Stimulated activated CD4-positive, alpha-beta T cell treated with anti-CD3 and anti-CD28 coated beads, Interleukin-12 subunit alpha, Interleukin-12 subunit beta, amount 100 ng/mL, for 24 hours (primary cell): ENCODE results near the gene WDR45B.

ENCODE experiments used
- DNase-seq, 2 experiments: peaks; one replicate each; pipeline ENCODE4 v3.0.0-alpha.2; 2020; ENCODE audit warnings: low read depth in 2 of 2

The WDR45B gene

DNA sequence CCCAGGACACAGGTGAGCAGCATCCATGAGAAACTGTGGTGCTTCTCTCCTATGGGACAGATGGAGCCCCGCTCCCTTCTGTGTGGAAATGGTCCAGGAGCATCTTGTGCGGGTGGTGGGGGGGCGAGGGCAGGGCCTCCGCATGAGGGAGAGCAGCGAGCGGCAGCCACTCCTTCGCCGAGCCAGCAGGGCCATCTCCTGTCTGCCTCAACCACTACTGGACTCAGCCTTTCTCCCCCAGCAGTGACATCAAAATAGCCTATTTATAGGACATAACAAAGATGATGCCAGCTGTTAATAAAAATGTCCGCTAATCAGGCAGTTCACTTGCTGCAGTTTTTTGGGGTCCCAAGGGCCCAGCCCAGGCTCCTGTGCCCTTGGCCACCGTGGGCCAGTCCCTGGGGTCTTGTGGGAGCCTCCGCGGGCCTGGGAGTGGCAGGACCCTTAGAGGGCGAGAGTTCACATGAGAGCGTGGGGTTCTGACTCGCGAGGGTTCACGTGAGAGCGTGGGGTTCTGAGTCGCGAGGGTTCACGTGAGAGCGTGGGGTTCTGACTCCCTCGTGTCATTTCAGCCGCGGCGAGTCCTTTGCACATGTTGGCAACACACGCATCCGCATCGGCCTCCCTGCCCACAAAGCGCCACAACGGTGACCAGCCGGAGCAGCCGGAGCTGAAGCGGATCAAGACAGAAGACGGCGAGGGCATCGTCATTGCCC is 47.4 kb downstream of the WDR45B start:
- no peak for DNase-seq

DNA sequence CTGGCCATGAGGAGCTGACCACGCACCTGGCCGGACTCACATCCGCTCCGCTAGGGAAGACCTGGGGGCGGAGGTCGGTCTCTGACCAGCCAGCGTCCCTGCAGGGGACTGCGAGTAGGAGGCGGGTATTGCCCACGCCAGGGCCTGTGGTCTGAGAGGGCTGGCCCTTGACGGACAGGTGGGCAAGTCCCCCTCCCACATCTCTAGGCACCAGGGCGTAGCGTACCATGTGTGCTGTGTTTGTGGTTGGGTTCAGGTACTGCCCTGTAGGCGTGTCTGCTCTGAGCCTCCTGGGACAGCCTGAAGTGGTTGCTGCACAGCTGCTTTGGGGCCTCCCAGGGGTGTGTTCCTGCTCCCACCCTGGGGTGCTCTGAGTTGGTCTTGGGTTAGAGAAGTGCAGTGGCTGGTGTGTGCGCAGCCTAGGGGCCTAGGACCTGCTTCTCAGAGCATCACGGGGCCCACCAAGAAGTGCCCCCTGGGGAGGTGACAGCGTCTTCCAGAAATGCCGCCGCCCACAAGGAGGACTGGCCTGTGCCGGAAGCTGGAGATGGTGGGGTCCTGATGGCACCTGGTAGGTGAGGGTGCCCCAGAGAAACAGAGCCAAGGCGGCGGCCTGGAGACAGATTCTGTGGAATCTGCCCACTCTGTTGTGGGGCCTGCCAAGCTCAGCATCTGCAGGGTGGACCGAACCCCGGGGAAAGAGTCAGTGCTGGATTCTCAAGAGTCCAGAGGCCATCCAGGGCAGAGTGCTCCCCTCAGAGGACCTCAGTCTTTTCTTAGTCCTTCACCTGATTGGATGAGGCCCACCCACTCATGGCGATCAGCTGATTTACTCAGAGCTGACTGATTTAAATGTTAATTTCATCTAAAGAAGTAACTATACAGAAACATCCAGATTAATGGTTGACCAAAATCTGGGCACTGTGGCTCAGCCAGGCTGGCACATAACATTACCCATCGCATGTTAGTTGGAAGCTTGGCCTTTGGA is 48.3 kb downstream of the WDR45B start:
- no peak for DNase-seq

- no peak for DNase-seq
Measured at GRCh38 chr17:82598256-82599119, 49.8 kb downstream of the WDR45B start.

DNA sequence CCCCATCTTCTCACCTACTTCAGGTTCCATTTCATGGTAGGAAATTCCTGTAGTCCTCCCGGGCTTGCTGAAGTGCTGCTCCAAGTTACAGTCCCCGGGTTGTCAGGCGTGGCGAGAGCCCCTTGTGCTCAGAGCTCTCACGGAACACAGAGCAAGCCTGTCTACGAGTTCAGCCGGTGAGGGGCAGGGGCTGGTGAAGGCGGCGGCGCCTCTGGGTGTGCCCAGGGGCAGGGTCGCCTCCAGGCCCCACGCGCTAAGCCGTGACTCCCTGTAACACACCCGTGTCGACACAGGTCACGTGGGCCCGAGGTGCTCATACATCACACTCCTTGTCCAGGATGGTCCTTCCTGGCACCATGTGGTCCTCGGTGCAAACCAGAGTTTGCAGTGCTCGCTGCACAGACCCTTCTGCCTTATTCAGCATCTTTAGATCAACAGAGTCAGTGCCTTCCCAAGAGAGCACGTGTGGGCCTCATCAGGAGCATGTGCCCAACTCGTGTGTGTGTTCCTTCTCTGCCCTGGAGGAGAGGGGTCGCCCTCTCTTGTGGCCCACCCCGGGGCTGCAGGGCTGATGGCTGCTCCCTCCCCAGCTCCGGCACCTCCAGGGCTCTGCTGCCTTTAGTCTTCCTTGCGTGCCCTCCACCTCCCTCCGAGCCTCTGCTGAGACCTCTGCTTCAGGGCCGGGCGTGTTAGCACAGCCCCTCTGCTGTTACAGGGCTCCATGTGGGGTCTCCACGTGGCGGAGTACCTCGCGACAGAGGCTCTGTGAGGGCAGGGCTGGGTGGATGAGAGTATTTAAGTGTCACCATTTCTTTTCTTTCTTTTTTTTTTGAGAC is 51.2 kb downstream of the WDR45B start:
- no peak for DNase-seq

DNA sequence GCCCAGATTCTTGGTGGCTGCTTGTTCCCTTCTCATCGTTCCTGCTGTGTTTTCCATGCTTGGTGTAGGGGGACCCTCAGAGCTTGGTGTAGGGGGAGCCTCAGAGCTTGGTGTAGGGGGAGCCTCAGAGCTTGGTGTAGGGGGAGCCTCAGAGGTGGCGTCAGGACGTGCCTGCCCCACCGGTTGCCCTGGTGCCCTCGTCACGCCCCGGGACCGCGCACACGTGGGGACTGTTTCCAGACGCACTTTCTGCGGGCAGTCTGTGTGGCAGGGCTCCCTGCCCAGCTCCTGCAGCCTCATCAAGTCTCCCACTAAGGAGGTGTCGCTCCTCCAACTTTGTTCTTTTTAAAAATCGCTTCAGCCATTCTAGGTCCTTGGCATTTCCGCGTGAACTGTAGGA is 51.9 kb downstream of the WDR45B start:
- DNase-seq, result no peak

DNA sequence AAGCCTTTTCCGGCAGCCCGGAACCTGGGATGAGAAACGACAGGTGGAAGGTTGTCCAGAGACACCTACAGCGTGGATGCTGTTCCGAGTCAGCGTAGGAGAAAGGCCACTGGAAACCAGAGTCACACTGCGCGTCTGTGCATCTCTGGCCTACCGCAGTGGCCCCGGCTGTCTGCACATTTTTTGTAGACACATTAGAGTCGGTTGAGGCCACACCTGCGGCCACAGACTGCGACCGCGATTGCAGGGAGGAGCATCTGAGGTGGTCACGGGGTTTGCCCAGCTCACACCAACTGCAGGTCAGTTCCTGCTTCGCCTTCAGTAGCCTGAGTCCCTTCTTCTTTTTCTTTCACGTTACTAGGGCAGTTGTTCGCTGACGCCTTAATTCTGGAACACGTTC is 52.4 kb downstream of the WDR45B start:
- DNase-seq, result no peak

DNA sequence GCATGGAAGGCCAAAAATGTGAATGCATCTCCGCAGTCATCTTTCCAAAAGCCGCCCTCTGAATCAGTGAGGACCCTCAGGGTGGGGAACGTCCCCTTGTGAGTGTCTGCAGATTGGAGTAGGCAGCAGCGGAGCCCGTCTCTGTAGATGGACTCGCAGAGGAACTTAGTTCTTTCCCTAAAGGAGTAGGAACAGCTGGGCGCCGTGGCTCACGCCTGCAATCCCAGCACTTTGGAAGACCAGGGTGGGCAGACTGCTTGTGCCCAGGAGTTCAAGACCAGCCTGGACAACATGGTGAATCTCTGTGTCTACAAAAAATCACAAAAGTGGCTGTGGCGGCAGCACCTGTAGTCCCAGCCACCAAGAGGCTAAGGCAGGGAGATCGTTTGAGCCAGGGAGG is 53.7 kb downstream of the WDR45B start:
- DNase-seq, result no peak

DNA sequence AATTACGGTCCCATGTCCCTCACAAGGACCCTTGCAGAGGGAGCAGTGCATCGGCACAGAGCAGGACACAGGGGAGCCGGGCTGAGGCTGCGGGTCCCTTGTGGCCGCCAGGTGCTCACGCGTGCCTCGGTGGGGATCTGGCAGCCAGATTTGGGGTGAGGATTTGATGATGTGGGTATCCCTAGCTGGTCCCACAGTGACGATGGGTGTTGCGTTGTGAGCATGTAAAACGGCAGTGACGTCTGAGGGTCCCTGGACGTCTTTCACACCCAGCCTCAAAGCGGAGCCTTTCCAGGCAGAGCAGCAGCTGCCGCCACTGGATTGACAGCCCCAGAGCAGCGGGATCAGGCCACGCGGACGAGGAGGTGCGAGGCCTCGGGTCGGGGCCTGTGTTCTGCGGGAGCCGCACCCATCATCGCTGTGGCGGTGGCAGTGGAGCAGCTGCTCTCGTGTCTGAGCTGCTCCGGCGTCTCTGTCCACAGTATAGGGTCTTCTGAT is 54.6 kb downstream of the WDR45B start:
- DNase-seq, result no peak

DNA sequence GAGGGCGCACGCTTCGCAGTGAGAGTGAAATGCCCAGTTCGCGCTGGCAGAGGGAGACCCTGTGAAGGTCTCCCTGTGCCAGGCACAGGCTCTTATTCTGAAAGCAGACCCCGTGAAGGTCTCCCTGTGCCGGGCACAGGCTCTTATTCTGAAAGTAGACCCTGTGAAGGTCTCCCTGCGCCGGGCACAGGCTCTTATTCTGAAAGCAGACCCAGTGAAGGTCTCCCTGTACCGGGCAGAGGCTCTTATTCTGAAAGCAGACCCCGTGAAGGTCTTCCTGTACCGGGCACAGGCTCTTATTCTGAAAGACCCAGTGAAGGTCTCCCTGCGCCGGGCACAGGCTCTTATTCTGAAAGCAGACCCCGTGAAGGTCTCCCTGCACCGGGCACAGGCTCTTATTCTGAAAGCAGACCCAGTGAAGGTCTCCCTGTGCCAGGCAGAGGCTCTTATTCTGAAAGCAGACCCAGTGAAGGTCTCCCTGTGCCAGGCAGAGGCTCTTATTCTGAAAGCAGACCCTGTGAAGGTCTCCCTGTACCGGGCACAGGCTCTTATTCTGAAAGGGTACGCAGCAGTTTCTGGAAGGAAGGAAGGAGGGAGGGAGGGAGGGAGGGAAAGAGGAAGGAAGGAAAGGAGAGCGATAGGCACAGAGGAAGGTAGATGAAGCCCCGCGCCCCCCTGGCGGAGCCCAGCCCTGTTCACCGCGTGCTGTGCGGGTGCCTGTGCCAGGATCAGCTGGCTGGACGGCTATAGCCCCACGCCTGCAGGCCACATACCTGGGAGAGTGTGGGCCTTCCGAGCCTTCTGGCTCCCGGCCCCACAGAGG is 55.3 kb downstream of the WDR45B start:
- DNase-seq, result peak; percentile 15 to 17

DNA sequence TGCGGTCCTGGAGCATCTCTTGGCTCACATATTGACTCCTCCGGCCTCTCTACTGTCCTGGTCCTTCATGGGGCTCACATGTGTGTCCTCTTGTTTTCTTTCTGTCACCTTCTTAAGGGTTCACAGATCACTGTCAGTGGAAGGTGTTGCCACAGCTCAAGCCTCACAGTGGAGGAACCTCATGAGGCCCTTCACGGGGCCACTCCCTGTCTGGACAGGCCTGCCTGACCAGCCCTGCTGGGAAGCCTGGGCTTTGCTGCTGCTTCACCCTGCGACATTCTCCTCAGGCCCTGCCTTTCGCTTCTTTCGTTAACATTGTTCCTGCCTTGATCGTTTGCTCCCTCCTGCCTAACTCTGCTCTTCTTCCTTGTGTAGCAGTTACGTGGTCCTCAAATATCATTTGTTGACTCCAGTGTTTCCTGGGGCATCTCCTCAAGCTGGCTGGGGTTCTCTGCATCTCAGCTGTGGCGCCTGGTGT is 55.9 kb downstream of the WDR45B start:
- no peak for DNase-seq

- no peak for DNase-seq
Measured at GRCh38 chr17:82590881-82591539, 57.2 kb downstream of the WDR45B start.

- no peak for DNase-seq
Measured at GRCh38 chr17:82590216-82590615, 58.0 kb downstream of the WDR45B start.

DNA sequence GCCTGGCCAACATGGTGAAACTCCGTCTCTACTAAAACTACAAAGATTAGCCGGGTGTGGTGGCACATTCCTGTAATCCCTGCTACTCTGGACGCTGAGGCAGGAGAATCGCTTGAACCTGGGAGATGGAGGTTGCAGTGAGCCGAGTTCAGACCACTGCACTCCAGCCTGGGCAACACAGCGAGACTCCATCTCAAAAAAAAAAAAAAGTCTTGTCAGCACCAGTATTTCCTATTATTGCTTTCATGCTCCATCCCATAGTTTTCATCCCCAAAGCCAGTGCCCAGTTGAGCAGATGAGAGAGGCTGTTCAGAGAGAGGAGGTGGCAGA is 58.4 kb downstream of the WDR45B start:
- DNase-seq, result no peak

DNA sequence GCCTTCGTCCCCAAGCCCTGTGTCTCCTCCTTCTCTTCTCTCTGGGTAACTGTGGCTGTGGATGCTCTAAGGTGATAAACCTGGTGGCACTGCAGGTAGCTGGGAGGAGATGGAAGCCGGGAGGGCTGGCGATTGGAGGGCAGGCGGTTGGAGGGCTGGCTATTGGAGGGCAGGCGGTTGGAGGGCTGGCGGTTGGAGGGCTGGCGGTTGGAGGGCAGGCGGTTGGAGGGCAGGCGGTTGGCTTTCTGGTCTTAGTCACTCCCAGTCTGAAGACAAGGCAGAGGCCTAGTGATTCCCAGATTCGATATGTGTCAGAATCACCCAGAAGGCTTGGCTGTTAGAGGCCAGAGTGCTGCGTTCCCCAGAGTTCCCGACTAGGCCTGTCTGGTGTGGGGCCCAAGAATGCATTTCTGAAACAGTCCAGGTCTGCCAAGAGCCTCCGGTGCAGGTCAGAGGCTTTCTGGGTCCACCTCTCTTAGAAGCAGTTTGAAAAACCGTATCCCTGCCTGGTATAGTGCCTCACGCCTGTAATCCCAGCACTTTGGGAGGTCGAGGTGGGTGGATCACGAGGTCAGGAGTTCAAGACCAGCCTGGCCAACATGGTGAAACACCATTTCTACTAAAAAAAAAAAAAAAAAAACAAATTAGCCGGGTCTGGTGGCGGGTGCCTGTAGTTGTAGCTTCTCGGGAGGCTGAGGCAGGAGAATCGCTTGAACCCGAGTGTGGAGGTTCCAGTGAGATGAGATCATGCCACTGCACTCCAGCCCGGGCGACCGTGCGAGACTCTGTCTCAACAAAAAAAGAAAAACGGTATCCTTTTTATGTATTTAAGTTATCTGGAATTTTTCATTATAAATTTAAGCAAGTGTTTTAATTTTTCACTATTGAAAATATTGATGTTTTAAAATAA is 59.7 kb downstream of the WDR45B start:
- no peak for DNase-seq

DNA sequence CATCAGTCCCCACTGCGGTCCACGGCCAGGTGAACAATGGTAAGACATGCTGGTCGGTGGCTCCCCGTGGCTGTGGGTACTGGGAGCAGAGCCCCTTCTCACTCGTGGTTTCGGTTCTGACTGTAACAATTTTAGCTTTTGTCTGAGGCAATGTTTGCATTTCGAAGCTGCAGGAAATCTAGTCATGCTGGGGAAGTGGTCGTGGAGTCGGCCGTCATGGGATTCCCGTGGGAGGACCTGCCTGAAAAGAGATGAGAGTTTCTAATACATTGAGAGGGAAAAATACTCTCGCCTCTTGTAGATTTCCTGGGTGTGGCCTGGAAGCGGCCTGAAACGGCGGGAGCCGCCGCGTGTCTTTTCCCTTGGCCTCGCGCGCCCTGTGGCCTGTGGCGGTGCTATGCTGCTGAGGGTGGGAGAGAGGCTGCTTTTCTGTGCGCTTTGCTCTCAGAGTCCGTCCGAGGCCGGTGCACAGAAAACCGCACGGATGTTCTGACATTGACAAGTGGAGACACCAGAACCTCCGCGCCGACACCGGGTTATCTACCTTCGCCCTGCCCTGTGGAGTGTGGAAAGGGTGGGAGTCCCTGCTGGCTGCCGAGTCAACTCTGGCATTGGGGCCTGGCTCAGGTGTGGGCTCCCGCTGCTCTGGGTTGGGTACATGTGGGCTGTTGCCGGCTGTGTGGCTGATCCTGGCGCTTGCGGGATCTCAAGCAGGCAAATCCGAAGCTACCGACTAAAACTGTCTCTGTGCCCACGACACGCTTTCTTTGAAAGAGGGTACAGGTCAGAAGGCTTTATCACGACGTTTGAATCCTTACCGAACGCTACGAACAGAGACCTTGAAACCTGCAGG is 60.8 kb downstream of the WDR45B start:
- no peak for DNase-seq

DNA sequence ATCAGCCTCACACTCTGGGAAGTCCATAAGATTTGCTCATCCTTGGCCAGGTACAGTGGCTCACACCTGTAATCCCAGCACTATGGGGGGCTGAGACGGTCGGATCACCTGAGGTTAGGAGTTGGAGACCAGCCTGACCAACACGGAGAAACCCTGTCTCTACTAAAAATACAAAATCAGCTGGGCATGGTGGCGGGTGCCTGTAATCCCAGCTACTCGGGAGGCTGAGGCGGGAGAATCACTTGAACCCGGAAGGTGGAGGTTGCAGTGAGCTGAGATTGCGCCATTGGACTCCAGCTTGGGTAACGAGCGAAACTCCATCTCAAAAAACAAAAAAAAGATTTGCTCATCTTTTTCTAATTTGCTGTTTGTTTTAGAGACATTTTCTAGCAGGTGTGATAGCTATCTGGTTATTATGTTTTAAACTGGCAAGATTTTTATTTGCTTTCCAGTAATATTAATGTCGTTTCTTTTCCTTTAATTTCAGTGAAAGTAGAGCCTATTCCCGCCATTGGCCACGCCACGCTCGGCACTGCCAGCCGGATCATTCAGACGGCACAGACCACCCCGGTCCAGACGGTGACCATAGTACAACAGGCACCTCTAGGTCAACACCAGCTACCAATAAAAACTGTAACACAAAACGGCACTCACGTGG is 61.5 kb downstream of the WDR45B start:
- no peak for DNase-seq
